Measurements from ENCODE around the gene BMPR1A. TPM values are rescaled to one million over a fixed set of nuclear protein-coding genes. Genes with fewer than 3 reads are reported as not detected.

Gene BMPR1A
- total and polyA plus RNA-seq, 10 of the 15 experiments (the other 5 are each of a cell fraction or from before 2014, with no cell fraction given), result 2.3 to 22.7 (median 13.1) TPM

DNA sequence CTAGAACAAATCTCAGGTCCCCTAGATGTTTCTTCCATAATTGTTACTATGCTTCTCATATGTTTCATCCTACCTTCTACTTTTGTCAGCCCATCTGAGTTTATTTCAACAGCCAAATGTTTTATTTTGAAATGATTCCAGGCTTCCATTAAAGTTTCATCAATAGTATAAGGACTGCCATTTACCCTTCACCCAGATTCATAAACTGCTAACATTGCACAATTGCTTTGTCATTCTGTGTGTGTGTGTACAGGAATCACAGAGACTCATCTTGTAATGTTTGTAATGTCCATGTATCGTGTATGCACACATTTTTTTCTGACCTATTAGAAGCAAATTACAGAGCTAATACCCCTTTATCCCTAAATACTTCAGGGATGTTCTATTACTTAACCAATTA is 175.5 kb downstream of the BMPR1A start:
- no peak overlapping the region for H3K4me2 ChIP-seq (ENCODE audit: control insufficient read depth, insufficient read depth)
- SMC1A ChIA-PET (ENCODE audit: uncharacterized antibody, unreplicated experiment), result interaction anchor here (0.9 kb wide), 1 partner anchor 14 kb away, joined by 3 read pairs; no protein-coding TSS in a partner anchor
- CTCF ChIA-PET, result interaction anchor here (0.6 kb wide), 1 partner anchor 159 kb away, joined by 6 read pairs; no protein-coding TSS in a partner anchor
- H4K20me1 ChIP-seq (ENCODE audit: control insufficient read depth, insufficient read depth), result no peaks in the 10 kb centered on the region
- intact Hi-C loops (cut with micrococcal nuclease; ENCODE audit: unreplicated experiment) (no loop called here), in situ Hi-C loops (cut with MboI) (no loop called here)
- RAD21 ChIA-PET (ENCODE audit: unreplicated experiment), result no interaction called here
- FAIRE-seq (no peak), ATAC-seq (no peak), DNase-seq (ENCODE audit: low read depth, low spot score) (no peak)
- no peaks in the 10 kb centered on the region for H3K4me1 ChIP-seq (ENCODE audit: control insufficient read depth, insufficient read depth, low read length)
- WGBS (ENCODE audit: insufficient coverage, insufficient replicate concordance, low lambda C conversion rate, missing lambda C conversion rate), result 69% methylated on average over 1 of the region's 1 CpG
- H3K79me2 ChIP-seq (ENCODE audit: control insufficient read depth, insufficient read depth, low read length), result no peaks in the 10 kb centered on the region
- no peak overlapping the region for H3K9ac ChIP-seq (ENCODE audit: control insufficient read depth, insufficient read depth, low read length)
- H3K4me3 ChIP-seq, result no peak overlapping the region
- H3K27ac ChIP-seq (ENCODE audit: control insufficient read depth, insufficient read depth), result no peak overlapping the region
- H3K9me3 ChIP-seq (replicated peaks; ENCODE audit: control insufficient read depth, insufficient read depth, low read length), result no peaks in the 10 kb centered on the region
- POLR2A ChIA-PET, result no interaction called here
- no peaks in the 10 kb centered on the region for H3K27me3 ChIP-seq (replicated peaks in 1 of 2; ENCODE audit: control insufficient read depth in 2 of 2, insufficient read depth in 2 of 2, low read length in 1 of 2)
- H3K36me3 ChIP-seq (ENCODE audit: control insufficient read depth in 2 of 2, insufficient read depth in 2 of 2, low read length in 1 of 2), result peaks cover 0 to 3% of the 10 kb centered on the region in 2 experiments; a peak in 1 of 4 replicates
- H2AFZ ChIP-seq (ENCODE audit: control insufficient read depth, low read depth, low read length), result no peak overlapping the region
- BruUV-seq (replicated peaks), result no TSS peak
- TF ChIP-seq RAD21 (IDR thresholded peaks at IDR 0.05; ENCODE audit: insufficient read depth, low read depth, low read length), result no peak
- TF ChIP-seq TBL1XR1 (IDR thresholded peaks at IDR 0.05; ENCODE audit: low read depth, low read length), result no peak
- TF ChIP-seq, protein P1, sequence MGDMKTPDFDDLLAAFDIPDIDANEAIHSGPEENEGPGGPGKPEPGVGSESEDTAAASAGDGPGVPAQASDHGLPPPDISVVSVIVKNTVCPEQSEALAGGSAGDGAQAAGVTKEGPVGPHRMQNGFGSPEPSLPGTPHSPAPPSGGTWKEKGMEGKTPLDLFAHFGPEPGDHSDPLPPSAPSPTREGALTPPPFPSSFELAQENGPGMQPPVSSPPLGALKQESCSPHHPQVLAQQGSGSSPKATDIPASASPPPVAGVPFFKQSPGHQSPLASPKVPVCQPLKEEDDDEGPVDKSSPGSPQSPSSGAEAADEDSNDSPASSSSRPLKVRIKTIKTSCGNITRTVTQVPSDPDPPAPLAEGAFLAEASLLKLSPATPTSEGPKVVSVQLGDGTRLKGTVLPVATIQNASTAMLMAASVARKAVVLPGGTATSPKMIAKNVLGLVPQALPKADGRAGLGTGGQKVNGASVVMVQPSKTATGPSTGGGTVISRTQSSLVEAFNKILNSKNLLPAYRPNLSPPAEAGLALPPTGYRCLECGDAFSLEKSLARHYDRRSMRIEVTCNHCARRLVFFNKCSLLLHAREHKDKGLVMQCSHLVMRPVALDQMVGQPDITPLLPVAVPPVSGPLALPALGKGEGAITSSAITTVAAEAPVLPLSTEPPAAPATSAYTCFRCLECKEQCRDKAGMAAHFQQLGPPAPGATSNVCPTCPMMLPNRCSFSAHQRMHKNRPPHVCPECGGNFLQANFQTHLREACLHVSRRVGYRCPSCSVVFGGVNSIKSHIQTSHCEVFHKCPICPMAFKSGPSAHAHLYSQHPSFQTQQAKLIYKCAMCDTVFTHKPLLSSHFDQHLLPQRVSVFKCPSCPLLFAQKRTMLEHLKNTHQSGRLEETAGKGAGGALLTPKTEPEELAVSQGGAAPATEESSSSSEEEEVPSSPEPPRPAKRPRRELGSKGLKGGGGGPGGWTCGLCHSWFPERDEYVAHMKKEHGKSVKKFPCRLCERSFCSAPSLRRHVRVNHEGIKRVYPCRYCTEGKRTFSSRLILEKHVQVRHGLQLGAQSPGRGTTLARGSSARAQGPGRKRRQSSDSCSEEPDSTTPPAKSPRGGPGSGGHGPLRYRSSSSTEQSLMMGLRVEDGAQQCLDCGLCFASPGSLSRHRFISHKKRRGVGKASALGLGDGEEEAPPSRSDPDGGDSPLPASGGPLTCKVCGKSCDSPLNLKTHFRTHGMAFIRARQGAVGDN (IDR thresholded peaks at IDR 0.05), result no peak
- TF ChIP-seq, protein P2, sequence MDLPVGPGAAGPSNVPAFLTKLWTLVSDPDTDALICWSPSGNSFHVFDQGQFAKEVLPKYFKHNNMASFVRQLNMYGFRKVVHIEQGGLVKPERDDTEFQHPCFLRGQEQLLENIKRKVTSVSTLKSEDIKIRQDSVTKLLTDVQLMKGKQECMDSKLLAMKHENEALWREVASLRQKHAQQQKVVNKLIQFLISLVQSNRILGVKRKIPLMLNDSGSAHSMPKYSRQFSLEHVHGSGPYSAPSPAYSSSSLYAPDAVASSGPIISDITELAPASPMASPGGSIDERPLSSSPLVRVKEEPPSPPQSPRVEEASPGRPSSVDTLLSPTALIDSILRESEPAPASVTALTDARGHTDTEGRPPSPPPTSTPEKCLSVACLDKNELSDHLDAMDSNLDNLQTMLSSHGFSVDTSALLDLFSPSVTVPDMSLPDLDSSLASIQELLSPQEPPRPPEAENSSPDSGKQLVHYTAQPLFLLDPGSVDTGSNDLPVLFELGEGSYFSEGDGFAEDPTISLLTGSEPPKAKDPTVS (IDR thresholded peaks at IDR 0.05; ENCODE audit: low read depth, low read length), result peak; percentile 87

Data from GM12878 (cell line).